ENCODE measurements around the gene CHIA. TPM values are rescaled to one million over a fixed set of nuclear protein-coding genes. Genes with fewer than 3 reads are reported as not detected.
A peak's percentile ranks its signal among the peaks of the same experiment; 100 is the strongest.

Gene CHIA
- total and polyA plus RNA-seq, 12 donors, result 0.30 TPM; not detected in 11

GRCh38 chr1:111249960-111250359 lies 40.7 kb upstream of the CHIA start:
- no peak overlapping the region for H3K4me3 ChIP-seq
- H3K27me3 ChIP-seq, result peaks cover 0 to 4% (median 0%) of the 10 kb centered on the region in 7 donors
- WGBS, 2 donors, result 52 to 58% methylated on average over 4 of the region's 4 CpGs
- DNase-seq (no peak), ATAC-seq (peak in 3 of 8 donors; percentile 31 to 44 (median 37))
- H3K36me3 ChIP-seq, result no peaks in the 10 kb centered on the region
- H3K9me3 ChIP-seq, result no peaks in the 10 kb centered on the region
- no peak for TF ChIP-seq CTCF (IDR thresholded peaks at IDR 0.05)
- no peak overlapping the region for H3K27ac ChIP-seq
- intact Hi-C loops (cut with DNase I), result no loop called here
- no peaks in the 10 kb centered on the region for H3K4me1 ChIP-seq

GRCh38 chr1:111251570-111251969 lies 39.1 kb upstream of the CHIA start:
- DNase-seq (no peak), ATAC-seq (no peak)
- Histone ChIP-seq H3K36me3 (no peaks in the 10 kb centered on the region), H3K9me3 (no peaks in the 10 kb centered on the region), H3K27ac (no peak overlapping the region), H3K4me1 (no peaks in the 10 kb centered on the region), H3K27me3 (peaks cover 0 to 4% (median 0%) of the 10 kb centered on the region in 7 donors), H3K4me3 (no peak overlapping the region)
- intact Hi-C loops (cut with DNase I), result no loop called here
- no peak for TF ChIP-seq CTCF (IDR thresholded peaks at IDR 0.05)
- WGBS, 2 donors, result 75 to 78% methylated on average over 8 of the region's 8 CpGs

GRCh38 chr1:111252786-111253185 lies 37.9 kb upstream of the CHIA start:
- Histone ChIP-seq H3K9me3 (no peaks in the 10 kb centered on the region), H3K27ac (no peak overlapping the region), H3K4me1 (no peaks in the 10 kb centered on the region), H3K4me3 (no peak overlapping the region), H3K36me3 (no peaks in the 10 kb centered on the region), H3K27me3 (peaks cover 0 to 4% (median 0%) of the 10 kb centered on the region in 7 donors)
- no peak for TF ChIP-seq CTCF (IDR thresholded peaks at IDR 0.05)
- 91 to 94% methylated on average over 2 of the region's 2 CpGs for WGBS, 2 donors
- intact Hi-C loops (cut with DNase I), result no loop called here
- no peak for DNase-seq
- no peak for ATAC-seq

GRCh38 chr1:111253876-111254275 lies 36.8 kb upstream of the CHIA start:
- TF ChIP-seq CTCF (IDR thresholded peaks at IDR 0.05), result no peak
- DNase-seq, result no peak
- H3K9me3 ChIP-seq, result no peaks in the 10 kb centered on the region
- no peak overlapping the region for H3K4me3 ChIP-seq
- H3K4me1 ChIP-seq, result no peaks in the 10 kb centered on the region
- 64 to 79% methylated on average over 1 of the region's 1 CpG for WGBS, 2 donors
- no peaks in the 10 kb centered on the region for H3K36me3 ChIP-seq
- intact Hi-C loops (cut with DNase I), result no loop called here
- peaks cover 0 to 4% (median 0%) of the 10 kb centered on the region in 7 donors for H3K27me3 ChIP-seq
- H3K27ac ChIP-seq, result no peak overlapping the region
- ATAC-seq, result no peak

All from heart right ventricle (tissue), 16 donors.